Activated T-cell treated with anti-CD3 and anti-CD28 coated beads, Interleukin-2, amount 50 U/mL, for 72 hours (primary cell): ENCODE data around the gene SLC16A9. TPM values are rescaled to one million over a fixed set of nuclear protein-coding genes. Genes with fewer than 3 reads are reported as not detected.
A peak's percentile ranks its signal among the peaks of the same experiment; 100 is the strongest.
"Not testable (repeated sequence)": the region's sequence is repeated elsewhere in the genome, so short reads cannot be mapped to it uniquely, and the experiment has no call there.

Experiments
- ATAC-seq, 2 donors: fragments of 150-1000 bp; cut with Tn5 transposase; replicated peaks in 1 of 2; 2 replicates each; pipeline ENCODE4 v1.10.0; 2021; ENCODE audit warnings: moderate library complexity in 2 of 2, mild to moderate bottlenecking in 1 of 2
- DNase-seq, 2 donors: peaks; one replicate each; pipeline ENCODE4 v3.0.0; 2021 to 2022; ENCODE audit warnings: mixed read lengths in 1 of 2
- H3K27ac Mint-ChIP-seq: one replicate; pipeline ENCODE4 v1.8.0; 2022; ENCODE audit warnings: mild to moderate bottlenecking, moderate library complexity, mixed read lengths
- H3K27me3 Mint-ChIP-seq: one replicate; pipeline ENCODE4 v1.8.0; 2022; ENCODE audit warnings: low read depth, mixed read lengths
- H3K36me3 Mint-ChIP-seq, 2 donors: one replicate each; pipeline ENCODE4 v1.8.0; 2022; ENCODE audit warnings: mixed read lengths in 2 of 2, mild to moderate bottlenecking in 1 of 2; ENCODE audit not compliant: insufficient read depth in 2 of 2
- H3K4me1 Mint-ChIP-seq: one replicate; pipeline ENCODE4 v1.8.0; 2022; ENCODE audit warnings: low read depth, mixed read lengths
- H3K4me3 Mint-ChIP-seq, 2 donors: one replicate each; pipeline ENCODE4 v1.8.0; 2022; ENCODE audit warnings: mild to moderate bottlenecking in 2 of 2, mixed read lengths in 2 of 2, moderate library complexity in 2 of 2
- H3K9me3 Mint-ChIP-seq, 2 donors: one replicate each; pipeline ENCODE4 v1.8.0; 2022; ENCODE audit warnings: mixed read lengths in 2 of 2
- total RNA-seq, 2 donors: library from RNA; stranded (reverse); gene quantifications; one replicate each; pipeline ENCODE4 v1.2.3, GENCODE V29; 2022

The SLC16A9 gene
- total RNA-seq, 2 donors from 2014 or later, result 0.14 to 0.19 TPM

DNA sequence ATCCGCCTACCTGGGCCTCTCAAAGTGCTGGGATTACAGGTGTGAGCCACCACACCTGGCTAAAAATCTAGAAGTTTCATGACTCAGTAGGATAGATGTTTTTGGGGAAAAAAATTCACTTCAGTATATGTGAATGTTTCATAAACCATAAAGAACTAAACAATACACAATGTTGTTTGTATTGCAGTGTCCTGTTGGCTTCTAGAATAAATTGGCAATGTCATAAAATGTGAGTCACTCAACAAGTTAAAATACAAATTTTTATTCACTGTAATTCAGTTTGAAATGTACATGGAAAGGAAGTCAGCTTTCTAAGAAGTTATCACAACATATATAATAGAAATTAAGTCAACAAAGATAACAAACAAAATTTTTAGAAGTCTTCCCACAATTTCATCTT lies 27.1 kb upstream of the SLC16A9 start:
- Mint-ChIP-seq H3K9me3 (no peaks in the 10 kb centered on the region), H3K27me3 (peaks cover 7% of the 10 kb centered on the region), H3K4me1 (no peaks in the 10 kb centered on the region)

DNA sequence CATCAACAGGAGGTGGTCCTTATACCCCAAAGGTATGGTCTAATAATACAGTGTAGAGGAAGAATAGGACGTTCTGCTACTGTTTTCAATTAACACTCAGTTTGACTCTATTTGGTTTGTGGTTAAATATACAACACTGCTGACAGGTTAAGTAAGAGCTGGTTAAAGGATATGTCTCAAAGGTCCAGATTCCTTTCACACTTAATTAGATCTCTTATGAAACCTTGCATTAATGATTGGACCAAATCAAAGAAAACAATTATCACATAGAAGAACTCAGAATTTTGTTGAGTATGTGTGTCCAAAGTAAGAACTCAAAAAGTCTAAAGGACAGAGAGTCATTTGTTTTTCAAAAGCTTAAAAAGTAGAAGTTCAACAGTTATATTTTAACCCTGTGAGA lies 25.6 kb upstream of the SLC16A9 start:
- no peaks in the 10 kb centered on the region for H3K36me3 Mint-ChIP-seq
- no peaks in the 10 kb centered on the region for H3K4me1 Mint-ChIP-seq
- H3K27ac Mint-ChIP-seq, result no peak overlapping the region
- DNase-seq, result no peak
- ATAC-seq, result no peak
- H3K4me3 Mint-ChIP-seq, result no peak overlapping the region
- peaks cover 7% of the 10 kb centered on the region for H3K27me3 Mint-ChIP-seq
- no peaks in the 10 kb centered on the region for H3K9me3 Mint-ChIP-seq

More for the DNA sequence above, 27.1 kb upstream of the SLC16A9 start:
- Mint-ChIP-seq H3K27ac (no peak overlapping the region), H3K36me3 (no peaks in the 10 kb centered on the region), H3K4me3 (no peak overlapping the region)
- ATAC-seq (no peak), DNase-seq (no peak)

DNA sequence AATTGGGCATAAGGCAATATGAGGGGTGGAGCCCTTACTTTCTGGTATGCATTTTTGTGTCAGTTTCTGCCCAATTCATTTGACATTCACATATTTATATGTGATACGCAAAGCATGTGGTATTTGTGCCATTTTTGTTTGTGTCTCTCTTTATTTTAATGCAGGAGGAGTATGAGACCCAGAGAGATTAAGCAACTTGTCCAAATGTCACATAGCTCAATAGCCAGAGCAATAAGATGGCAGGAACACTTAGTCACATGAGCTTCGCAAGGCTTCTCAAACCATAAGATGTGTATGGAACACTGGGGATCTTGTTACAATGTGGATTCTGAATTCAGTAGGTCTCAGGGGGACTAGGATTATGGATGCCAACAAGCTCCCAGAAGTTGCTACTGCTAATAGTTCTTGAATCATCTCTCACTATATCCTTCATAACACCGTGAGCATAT lies 24.4 kb upstream of the SLC16A9 start:
- H3K9me3 Mint-ChIP-seq, result no peaks in the 10 kb centered on the region

DNA sequence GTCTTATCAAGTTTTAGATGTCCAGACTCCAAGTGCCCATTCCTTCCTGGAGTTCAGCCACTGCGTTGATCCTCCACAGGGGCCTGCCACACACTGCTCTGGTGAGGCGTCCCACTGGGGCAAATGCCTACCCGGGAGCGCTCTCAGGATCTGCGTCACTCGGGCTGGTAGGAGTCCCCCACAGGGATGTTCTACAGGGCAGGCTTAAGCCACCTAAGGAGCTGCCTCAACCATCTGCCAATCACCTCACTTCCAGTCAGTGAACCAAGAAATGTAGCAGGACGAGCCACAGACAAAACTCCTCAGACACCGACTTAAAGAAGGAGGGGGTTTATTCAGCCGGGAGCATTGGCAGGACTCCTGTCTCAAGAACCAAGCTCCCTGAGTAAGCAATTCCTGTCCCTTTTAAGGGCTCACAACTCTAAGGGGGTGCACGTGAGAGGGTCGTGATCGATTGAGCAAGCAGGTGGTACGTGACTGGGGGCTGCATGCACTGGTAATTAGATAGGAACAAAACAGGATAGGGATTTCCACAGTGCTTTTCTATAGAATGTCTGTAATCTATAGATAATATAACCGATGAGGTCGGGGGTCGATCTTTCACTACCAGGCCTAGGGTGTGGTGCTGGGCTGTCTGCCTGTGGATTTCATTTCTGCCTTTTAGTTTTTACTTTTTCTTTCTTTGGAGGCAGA lies 23.8 kb upstream of the SLC16A9 start:
- not testable (repeated sequence) for H3K4me1 Mint-ChIP-seq, DNase-seq, H3K27ac Mint-ChIP-seq, H3K27me3 Mint-ChIP-seq, ATAC-seq, H3K4me3 Mint-ChIP-seq, H3K36me3 Mint-ChIP-seq, H3K9me3 Mint-ChIP-seq

More for the DNA sequence above, 24.4 kb upstream of the SLC16A9 start:
- Mint-ChIP-seq H3K36me3 (no peaks in the 10 kb centered on the region), H3K4me3 (no peak overlapping the region), H3K4me1 (no peaks in the 10 kb centered on the region), H3K27me3 (peaks cover 7% of the 10 kb centered on the region), H3K27ac (no peak overlapping the region)
- ATAC-seq (no peak), DNase-seq (no peak)

DNA sequence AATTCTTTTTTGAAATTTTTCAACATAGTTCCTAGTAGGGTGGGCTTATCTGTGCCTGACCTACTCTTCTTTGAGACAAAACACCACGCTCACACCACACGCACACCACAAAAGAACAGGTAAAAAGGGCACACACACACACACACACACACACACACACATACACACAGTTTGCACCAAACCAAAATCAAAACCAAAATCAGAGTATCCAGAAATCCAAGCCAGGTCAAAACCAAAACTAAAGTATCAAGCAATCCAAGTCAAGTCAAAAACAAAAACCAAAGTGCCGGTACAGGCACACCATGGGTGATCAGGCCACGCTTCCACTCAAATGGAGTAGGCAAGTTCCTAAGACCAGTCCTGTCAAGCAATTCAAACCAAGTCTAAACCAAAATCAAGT lies 23.2 kb upstream of the SLC16A9 start:
- H3K27ac Mint-ChIP-seq, H3K4me3 Mint-ChIP-seq, H3K9me3 Mint-ChIP-seq, H3K36me3 Mint-ChIP-seq, H3K4me1 Mint-ChIP-seq, ATAC-seq, DNase-seq, H3K27me3 Mint-ChIP-seq: not testable (repeated sequence)

DNA sequence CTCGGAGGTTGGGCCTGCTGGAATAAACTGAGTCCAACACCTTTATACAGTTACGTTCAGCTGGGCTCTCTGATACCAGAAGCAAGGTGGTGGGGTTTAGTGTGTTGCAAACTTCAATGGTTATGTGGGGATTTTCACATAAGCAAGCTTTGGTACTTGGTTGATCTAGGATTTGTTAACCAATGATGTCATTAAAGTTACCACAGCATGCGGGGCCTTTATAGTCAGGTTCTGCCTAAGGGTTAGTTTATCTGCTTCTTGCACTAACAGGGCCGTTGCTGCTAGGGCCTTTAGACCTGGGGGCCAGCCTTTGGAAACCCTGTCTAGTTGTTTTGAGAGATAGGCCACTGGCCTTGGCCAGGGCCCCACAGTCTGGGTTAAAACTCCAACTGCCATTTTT lies 19.5 kb upstream of the SLC16A9 start:
- not testable (repeated sequence) for H3K27me3 Mint-ChIP-seq, H3K27ac Mint-ChIP-seq, H3K4me1 Mint-ChIP-seq, ATAC-seq, H3K4me3 Mint-ChIP-seq, DNase-seq, H3K9me3 Mint-ChIP-seq, H3K36me3 Mint-ChIP-seq

DNA sequence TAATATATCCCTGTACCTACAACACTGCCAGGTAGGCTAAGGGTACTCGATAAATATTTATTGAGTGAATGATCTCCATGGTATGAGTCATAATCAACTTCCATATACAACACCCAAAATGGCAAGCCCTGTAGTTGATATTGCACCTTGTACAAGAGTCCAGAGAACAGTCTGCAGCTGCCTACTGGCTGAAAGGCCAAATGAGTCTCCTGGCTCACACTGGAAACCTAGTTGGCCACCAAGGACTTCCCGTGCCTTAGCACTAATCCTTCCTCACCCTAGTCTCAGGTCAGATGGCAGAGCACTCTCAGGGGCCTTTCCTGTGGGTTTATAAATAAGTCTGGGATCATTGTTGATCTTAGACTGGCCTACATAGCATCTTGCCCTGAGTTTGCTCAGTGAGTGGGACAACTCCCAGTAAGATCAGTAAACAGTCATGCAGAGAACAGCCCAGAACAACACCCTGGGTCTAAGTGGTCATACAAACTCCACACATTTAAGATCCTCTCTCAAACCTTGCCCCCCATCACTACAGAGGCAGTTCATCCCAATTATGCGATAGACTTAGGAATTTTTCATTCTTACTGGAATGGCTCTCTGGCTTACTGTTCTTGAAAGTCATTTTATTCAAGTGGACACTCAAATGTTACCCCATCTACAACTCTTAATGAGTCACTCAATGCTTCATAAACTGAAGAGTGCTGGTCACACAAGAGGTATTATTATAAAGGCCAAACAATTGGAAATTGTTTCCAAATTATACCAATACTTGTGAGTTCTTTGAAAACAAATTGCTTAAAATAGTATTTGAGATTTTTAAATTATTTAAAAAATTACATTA lies 14.7 kb upstream of the SLC16A9 start:
- Mint-ChIP-seq H3K9me3 (peaks cover 0 to 6% of the 10 kb centered on the region in 2 donors), H3K36me3 (no peaks in the 10 kb centered on the region), H3K4me1 (no peaks in the 10 kb centered on the region), H3K27ac (no peak overlapping the region), H3K27me3 (peaks cover 7% of the 10 kb centered on the region), H3K4me3 (no peak overlapping the region)
- DNase-seq (no peak), ATAC-seq (no peak)

DNA sequence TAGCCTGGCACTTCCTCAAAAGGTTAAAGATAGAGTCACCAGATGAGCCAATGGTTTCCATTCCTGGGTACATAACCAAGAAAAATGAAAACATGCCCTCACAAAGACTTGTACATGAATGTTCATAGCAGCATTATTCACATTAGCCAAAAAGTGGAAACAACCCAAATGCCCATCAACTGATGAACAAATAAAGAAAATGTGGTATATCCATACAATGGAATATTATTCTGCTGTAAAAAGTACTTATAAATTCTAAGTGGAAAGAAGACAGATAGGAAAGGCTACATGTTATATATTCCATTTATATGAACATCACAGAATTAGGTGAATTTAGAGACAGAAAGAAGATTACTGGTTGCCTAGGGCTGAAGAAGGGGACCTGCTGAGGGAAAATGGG lies 10.7 kb upstream of the SLC16A9 start:
- no peak overlapping the region for H3K27ac Mint-ChIP-seq
- DNase-seq, result no peak
- H3K4me3 Mint-ChIP-seq, result no peak overlapping the region
- no peaks in the 10 kb centered on the region for H3K4me1 Mint-ChIP-seq
- H3K36me3 Mint-ChIP-seq, result no peaks in the 10 kb centered on the region
- peaks cover 0 to 6% of the 10 kb centered on the region in 2 donors for H3K9me3 Mint-ChIP-seq
- no peak for ATAC-seq
- H3K27me3 Mint-ChIP-seq, result peaks cover 22% of the 10 kb centered on the region

DNA sequence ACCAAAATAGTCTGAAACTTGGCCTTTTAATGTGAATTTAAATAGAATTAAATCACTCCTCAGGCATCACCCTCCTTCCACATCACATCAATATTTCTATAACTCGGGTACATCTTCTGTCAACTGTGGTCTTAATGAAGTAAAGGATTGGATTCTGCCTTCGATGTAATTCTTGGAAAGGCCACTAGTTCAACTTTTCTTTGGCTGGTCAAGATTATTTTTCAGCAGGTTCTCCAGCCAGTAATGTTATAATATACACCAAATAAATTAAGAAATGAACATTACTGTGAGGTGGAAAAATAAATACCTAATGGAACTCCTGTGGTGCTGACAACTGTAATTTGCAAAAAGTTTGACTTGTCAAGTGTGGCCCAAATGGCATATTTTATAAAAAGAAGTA lies 9.7 kb upstream of the SLC16A9 start:
- Mint-ChIP-seq H3K27ac (no peak overlapping the region), H3K4me3 (no peak overlapping the region), H3K9me3 (peaks cover 0 to 6% of the 10 kb centered on the region in 2 donors), H3K27me3 (peaks cover 28% of the 10 kb centered on the region), H3K4me1 (no peaks in the 10 kb centered on the region), H3K36me3 (no peaks in the 10 kb centered on the region)
- no peak for DNase-seq
- ATAC-seq, result no peak

DNA sequence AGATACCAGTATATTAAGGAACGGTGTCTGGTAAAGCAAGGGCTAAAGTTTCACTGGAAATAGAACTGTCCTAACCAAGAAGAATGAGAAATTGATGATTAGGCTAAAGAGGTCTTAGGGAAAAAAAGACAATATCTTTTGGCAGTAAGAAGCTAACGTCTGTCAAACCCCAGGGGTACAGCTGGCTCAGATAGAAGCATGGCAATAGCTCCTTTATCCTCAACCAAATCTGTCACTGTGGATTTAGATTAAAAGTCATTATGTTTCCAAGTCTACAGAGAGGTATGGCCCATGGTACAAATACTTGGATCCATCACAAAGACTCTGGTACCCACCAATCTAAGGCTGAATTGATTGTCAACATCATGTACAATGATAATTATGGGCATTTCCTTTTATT lies 8.6 kb upstream of the SLC16A9 start:
- Mint-ChIP-seq H3K4me3 (no peak overlapping the region), H3K4me1 (no peaks in the 10 kb centered on the region), H3K27me3 (peaks cover 31% of the 10 kb centered on the region), H3K9me3 (peaks cover 0 to 4% of the 10 kb centered on the region in 2 donors), H3K27ac (no peak overlapping the region), H3K36me3 (no peaks in the 10 kb centered on the region)
- DNase-seq (no peak), ATAC-seq (no peak)

DNA sequence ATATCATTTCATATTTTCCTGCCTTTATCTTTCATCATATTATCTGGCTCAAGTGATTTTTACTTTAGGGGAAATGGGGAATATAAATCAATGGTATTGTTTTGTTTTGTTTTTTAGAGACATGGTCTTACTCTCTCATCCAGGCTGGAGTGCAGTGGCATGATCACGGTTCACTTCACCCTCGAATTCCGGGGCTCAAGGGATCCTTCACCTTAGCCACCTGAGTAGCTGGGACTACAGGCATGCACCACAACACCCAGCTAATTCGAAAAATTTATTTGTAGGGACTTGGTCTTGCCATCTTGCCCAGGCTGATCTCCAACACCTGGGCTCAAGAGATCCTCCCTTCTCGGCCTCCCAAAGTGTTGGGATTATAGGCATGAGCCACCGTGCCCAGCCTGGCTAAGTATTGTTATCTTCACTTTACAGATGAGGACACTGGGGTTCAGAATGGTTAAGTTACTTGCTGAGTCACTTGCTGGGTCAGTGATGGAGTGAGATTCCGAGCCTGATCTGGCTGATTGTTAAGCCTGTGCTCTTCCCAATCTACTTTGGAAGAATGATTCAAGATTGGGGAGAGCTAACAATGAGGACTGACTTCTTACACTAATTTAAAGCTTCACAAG lies 3.7 kb upstream of the SLC16A9 start:
- Mint-ChIP-seq H3K9me3 (no peaks in the 10 kb centered on the region), H3K36me3 (no peaks in the 10 kb centered on the region), H3K27ac (no peak overlapping the region), H3K4me3 (no peak overlapping the region), H3K27me3 (peaks cover 61% of the 10 kb centered on the region), H3K4me1 (no peaks in the 10 kb centered on the region)
- DNase-seq, result no peak
- no peak for ATAC-seq

DNA sequence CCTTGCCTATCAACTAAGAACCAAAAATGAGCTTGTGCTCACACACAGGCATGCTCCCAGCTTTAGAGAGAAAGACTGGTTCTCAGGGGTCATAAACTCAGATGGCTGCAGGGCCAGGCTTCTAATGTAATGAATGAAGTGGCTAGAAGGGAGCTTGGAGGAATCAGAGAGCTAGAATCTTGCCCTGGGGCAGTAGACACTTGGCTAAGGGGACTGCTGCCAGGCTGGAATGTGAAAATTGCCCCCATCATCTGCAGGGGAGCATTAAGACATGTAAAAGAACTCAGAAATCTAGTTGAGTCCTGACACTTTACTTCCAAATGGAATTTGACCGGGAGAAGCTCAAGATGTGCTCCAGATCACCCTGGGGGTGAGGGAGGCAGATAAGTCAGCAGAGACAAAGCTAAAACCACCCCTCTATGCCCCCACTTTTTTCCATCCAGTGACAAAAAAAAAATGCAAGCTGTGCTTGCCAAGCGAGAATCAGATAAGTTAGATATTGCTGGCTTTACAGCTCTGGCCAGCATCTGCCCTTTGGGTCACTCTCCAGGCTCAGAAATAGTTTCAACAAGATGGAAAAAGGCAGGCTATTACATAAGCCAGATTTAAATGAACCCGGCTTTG lies 2.3 kb upstream of the SLC16A9 start:
- no peak overlapping the region for H3K4me3 Mint-ChIP-seq
- no peaks in the 10 kb centered on the region for H3K36me3 Mint-ChIP-seq
- ATAC-seq (no peak), DNase-seq (no peak)
- no peak overlapping the region for H3K27ac Mint-ChIP-seq
- peaks cover 66% of the 10 kb centered on the region for H3K27me3 Mint-ChIP-seq
- H3K4me1 Mint-ChIP-seq, result no peaks in the 10 kb centered on the region
- no peaks in the 10 kb centered on the region for H3K9me3 Mint-ChIP-seq

DNA sequence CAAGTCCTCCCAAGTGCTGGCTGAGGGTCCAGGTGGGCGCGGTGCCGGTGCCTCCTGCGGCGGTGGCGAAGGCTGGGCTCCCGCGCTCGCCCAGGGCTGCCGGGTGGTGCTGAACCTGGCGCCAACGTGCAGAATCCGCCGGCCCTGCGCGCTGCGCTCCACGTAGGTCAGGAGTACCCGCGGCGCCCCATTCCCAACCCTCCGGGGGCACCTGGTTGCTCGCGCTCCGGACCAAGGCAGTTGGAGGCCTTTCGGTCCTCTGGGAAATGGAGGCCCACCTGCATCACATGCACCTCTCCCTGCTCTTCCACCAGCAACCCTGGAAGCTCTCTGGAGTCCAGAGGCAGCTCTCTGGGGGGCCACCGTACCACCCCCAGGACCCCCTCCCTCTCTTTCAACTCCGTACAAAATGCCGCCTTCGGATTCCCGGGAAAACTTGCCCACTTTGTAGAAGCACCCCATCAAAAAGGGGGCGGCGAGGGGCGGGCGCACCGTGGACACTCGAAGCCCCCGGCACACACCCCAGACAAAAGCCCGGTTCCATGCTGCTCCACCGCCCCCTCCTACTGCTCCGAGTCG lies 745 bp downstream of the SLC16A9 start:
- H3K27me3 Mint-ChIP-seq, result peaks cover 72% of the 10 kb centered on the region
- H3K4me1 Mint-ChIP-seq, result no peaks in the 10 kb centered on the region
- no peaks in the 10 kb centered on the region for H3K9me3 Mint-ChIP-seq

More for the DNA sequence above, 745 bp downstream of the SLC16A9 start:
- H3K4me3 Mint-ChIP-seq, result peak overlapping the region; percentile 82 to 84
- no peak overlapping the region for H3K27ac Mint-ChIP-seq
- DNase-seq, result peak; percentile 9 to 12
- no peaks in the 10 kb centered on the region for H3K36me3 Mint-ChIP-seq
- ATAC-seq, result peak; percentile 36 to 48
